ENCODE results near the gene DERL2. TPM values are rescaled to one million over a fixed set of nuclear protein-coding genes. Genes with fewer than 3 reads are reported as not detected.

Gene DERL2
- total and polyA plus RNA-seq, 12 donors: 25.6 to 165 (median 80.9) TPM

- Histone ChIP-seq H3K27ac (no peak overlapping the region), H3K4me3 (no peak overlapping the region), H3K36me3 (replicated peaks in 1 of 2) (peaks cover 0 to 49% of the 10 kb centered on the region in 2 donors), H3K27me3 (no peaks in the 10 kb centered on the region), H3K4me1 (replicated peaks in 1 of 2) (peaks cover 0 to 5% of the 10 kb centered on the region in 2 donors), H3K9me3 (replicated peaks in 1 of 3) (no peaks in the 10 kb centered on the region)
- intact Hi-C loops (cut with DNase I): no loop called here
- no peak for DNase-seq
- TF ChIP-seq POLR2A (IDR thresholded peaks at IDR 0.05): no peak
- TF ChIP-seq, protein P1, sequence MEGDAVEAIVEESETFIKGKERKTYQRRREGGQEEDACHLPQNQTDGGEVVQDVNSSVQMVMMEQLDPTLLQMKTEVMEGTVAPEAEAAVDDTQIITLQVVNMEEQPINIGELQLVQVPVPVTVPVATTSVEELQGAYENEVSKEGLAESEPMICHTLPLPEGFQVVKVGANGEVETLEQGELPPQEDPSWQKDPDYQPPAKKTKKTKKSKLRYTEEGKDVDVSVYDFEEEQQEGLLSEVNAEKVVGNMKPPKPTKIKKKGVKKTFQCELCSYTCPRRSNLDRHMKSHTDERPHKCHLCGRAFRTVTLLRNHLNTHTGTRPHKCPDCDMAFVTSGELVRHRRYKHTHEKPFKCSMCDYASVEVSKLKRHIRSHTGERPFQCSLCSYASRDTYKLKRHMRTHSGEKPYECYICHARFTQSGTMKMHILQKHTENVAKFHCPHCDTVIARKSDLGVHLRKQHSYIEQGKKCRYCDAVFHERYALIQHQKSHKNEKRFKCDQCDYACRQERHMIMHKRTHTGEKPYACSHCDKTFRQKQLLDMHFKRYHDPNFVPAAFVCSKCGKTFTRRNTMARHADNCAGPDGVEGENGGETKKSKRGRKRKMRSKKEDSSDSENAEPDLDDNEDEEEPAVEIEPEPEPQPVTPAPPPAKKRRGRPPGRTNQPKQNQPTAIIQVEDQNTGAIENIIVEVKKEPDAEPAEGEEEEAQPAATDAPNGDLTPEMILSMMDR (IDR thresholded peaks at IDR 0.05): no peak
- 94 to 98% (median 94%) methylated on average over 15 to 22 of the region's 22 CpGs for WGBS, 4 donors
Measured at GRCh38 chr17:5444209-5444608, 41.8 kb downstream of the DERL2 start.

DNA sequence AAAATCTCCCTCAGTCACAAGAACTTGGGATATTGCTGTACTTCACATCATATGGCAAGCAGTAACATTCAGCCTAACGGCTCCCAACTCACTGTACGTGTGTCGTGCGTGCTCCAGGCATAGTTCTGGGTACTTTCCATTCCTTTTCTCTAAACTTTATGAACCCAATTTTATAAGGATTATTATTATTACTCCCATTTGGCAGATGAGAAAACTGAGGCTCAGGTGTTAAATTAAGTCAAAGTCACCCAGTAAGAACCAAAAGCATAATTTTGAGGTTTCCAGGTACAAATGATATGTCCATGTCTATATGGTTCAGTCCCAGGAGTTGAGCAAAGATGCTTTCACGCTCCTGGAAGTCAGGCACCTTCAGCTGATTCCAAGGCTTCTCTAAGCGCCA, 42.2 kb downstream of the DERL2 start:
- intact Hi-C loops (cut with DNase I): no loop called here
- Histone ChIP-seq H3K4me3 (no peak overlapping the region), H3K27me3 (no peaks in the 10 kb centered on the region), H3K27ac (no peak overlapping the region), H3K36me3 (replicated peaks in 1 of 2) (peaks cover 0 to 47% of the 10 kb centered on the region in 2 donors), H3K4me1 (replicated peaks in 1 of 2) (peaks cover 0 to 6% of the 10 kb centered on the region in 2 donors), H3K9me3 (replicated peaks in 1 of 3) (no peaks in the 10 kb centered on the region)
- 93 to 96% (median 94%) methylated on average over 5 to 6 of the region's 6 CpGs for WGBS, 4 donors
- TF ChIP-seq POLR2A (IDR thresholded peaks at IDR 0.05): no peak
- TF ChIP-seq, protein P1 (IDR thresholded peaks at IDR 0.05): no peak
- DNase-seq: no peak

GRCh38 chr17:5439446-5439764, 46.6 kb downstream of the DERL2 start:
- Histone ChIP-seq H3K4me1 (replicated peaks in 1 of 2) (peaks cover 7 to 29% of the 10 kb centered on the region in 2 donors), H3K36me3 (replicated peaks in 1 of 2) (peaks cover 0 to 30% of the 10 kb centered on the region in 2 donors), H3K27me3 (no peaks in the 10 kb centered on the region), H3K4me3 (peak overlapping the region in 1 of 4 donors; percentile 92), H3K9me3 (replicated peaks in 1 of 3) (no peaks in the 10 kb centered on the region), H3K27ac (peak overlapping the region in 4 of 5 donors; percentile 51 to 88 (median 74))
- no peak for DNase-seq
- no peak for TF ChIP-seq POLR2A (IDR thresholded peaks at IDR 0.05)
- TF ChIP-seq, protein P1 (IDR thresholded peaks at IDR 0.05): peak in 2 of 6 experiments; percentile 41 to 53
- intact Hi-C loops (cut with DNase I): loop anchor here in 1 of 2 donors (10.0 kb wide), 1 partner anchor 185 kb away; no protein-coding TSS in a partner anchor
- 17 to 33% (median 20%) methylated on average over 1 of the region's 1 CpG for WGBS, 4 donors

- H3K36me3 ChIP-seq (replicated peaks in 1 of 2): peaks cover 0 to 31% of the 10 kb centered on the region in 2 donors
- peak; percentile 89 to 97 (median 93) for DNase-seq
- intact Hi-C loops (cut with DNase I): loop anchor here in 1 of 2 donors (10.0 kb wide), 1 partner anchor 184 kb away; no protein-coding TSS in a partner anchor
- WGBS, 4 donors: 0 to 2% (median 0%) methylated on average over 9 to 75 of the region's 75 CpGs
- peak within 1 kb of the TSS; percentile 16 to 92 (median 54) for H3K4me3 ChIP-seq
- H3K27me3 ChIP-seq: no peaks in the 10 kb centered on the region
- peak in 1 of 2 donors; percentile 63 for TF ChIP-seq POLR2A (IDR thresholded peaks at IDR 0.05)
- TF ChIP-seq, protein P1 (IDR thresholded peaks at IDR 0.05): peak; percentile 97 to 99 (median 98)
- H3K4me1 ChIP-seq (replicated peaks in 1 of 2): peaks cover 7 to 29% of the 10 kb centered on the region in 2 donors
- H3K27ac ChIP-seq: peak within 1 kb of the TSS in 4 of 5 donors; percentile 58 to 88 (median 74)
- H3K9me3 ChIP-seq (replicated peaks in 1 of 3): no peaks in the 10 kb centered on the region
Measured at GRCh38 chr17:5438716-5439445, 47.1 kb downstream of the DERL2 start, which contains the start of gene C1QBP. C1QBP (minus strand) TSS chr17:5439155; CDS start chr17:5439073, 82 bp downstream.

All from adrenal gland (tissue), 12 donors.